Ectodermal cell (in vitro differentiated cells): Measurements from ENCODE around the gene ATP4A.

Experiments used
- H3K27ac ChIP-seq: 2 replicates; pipeline ENCODE4 v1.7.0; 2013; ENCODE audit warnings: mild to moderate bottlenecking, low read depth, low read length; ENCODE audit not compliant: insufficient read depth, poor library complexity, severe bottlenecking
- H3K27me3 ChIP-seq: 2 replicates; pipeline ENCODE4 v1.7.0; 2013; ENCODE audit warnings: mild to moderate bottlenecking, low read length; ENCODE audit not compliant: insufficient read depth, control insufficient read depth, poor library complexity, severe bottlenecking
- H3K36me3 ChIP-seq: one replicate; pipeline ENCODE4 v1.7.0; 2013; ENCODE audit warnings: low read length; ENCODE audit not compliant: control insufficient read depth, insufficient read depth
- H3K4me1 ChIP-seq: one replicate; pipeline ENCODE4 v1.7.0; 2013; ENCODE audit warnings: low read length; ENCODE audit not compliant: control insufficient read depth, insufficient read depth
- H3K4me3 ChIP-seq: 2 replicates; pipeline ENCODE4 v1.7.0; 2013; ENCODE audit warnings: low read depth, low read length, control low read depth; ENCODE audit not compliant: insufficient read depth
- H3K9me3 ChIP-seq: 2 replicates; pipeline ENCODE4 v1.7.0; 2013; ENCODE audit warnings: mild to moderate bottlenecking, low read length, moderate library complexity; ENCODE audit not compliant: control insufficient read depth
- WGBS, 2 experiments: methylation state at CpG; one replicate each; pipeline ENCODE4 v1.1.7; 2013; ENCODE audit warnings: missing lambda C conversion rate in 2 of 2; 5-methylcytosine and 5-hydroxymethylcytosine counted together

The ATP4A gene

GRCh38 chr19:35542209-35542608, 21.2 kb downstream of the ATP4A start:
- H3K9me3 ChIP-seq: no peaks in the 10 kb centered on the region
- H3K4me1 ChIP-seq: peaks cover 8% of the 10 kb centered on the region
- no peak overlapping the region for H3K27ac ChIP-seq
- no peaks in the 10 kb centered on the region for H3K27me3 ChIP-seq
- H3K36me3 ChIP-seq: no peaks in the 10 kb centered on the region
- 95 to 96% methylated on average over 11 of the region's 11 CpGs for WGBS, 2 experiments
- H3K4me3 ChIP-seq: no peak overlapping the region

DNA sequence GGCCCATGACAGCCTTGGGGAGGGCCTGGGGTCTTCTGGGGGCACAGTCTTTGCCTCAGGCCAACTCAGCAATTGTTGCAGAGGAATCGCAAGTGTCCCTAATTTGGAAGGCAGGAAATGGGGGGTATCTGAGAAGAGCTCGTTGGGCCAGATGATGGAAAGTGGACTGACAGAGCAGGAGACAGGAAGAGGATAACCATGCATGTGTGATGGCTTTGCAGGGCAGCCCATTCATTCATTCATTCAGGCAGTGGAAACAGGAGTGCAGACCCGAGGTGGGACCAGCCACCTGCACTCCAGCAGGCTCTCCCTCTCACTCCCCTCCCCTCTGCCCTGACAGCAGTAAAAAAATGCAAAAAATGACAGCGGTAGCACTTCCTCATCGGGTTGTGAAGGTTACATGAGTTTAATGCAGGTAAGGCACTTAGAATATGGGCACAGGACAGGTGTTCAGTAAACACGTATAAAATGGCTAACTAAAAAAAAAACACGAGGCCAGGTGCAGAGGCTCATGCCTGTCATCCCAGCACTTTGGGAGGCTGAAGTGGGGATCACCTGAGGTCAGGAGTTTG, 23.0 kb downstream of the ATP4A start:
- WGBS, 2 experiments: 91 to 92% methylated on average over 7 of the region's 7 CpGs
- Histone ChIP-seq H3K9me3 (no peaks in the 10 kb centered on the region), H3K36me3 (no peaks in the 10 kb centered on the region), H3K4me1 (peaks cover 4% of the 10 kb centered on the region), H3K27ac (no peak overlapping the region), H3K4me3 (no peak overlapping the region), H3K27me3 (no peaks in the 10 kb centered on the region)

DNA sequence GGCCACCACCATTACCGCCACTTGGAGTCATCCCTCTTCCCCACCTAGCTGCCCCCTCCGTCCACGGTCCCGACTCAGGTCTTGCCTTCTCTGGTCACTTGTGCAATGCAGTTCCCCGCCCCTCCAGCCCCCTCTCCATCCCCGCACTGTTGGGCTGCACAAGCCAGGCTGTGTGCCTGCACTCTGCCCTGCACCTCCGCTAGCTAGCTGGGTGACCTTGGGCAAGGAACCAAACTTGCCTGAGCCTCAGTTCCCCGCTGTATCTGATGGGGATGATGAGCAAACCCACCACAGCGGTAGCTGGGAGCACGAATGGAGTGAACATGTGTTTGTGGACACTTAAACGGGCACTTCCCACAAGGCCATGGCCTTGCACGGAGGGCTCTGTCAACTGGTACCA, 23.6 kb downstream of the ATP4A start:
- Histone ChIP-seq H3K4me1 (peaks cover 4% of the 10 kb centered on the region), H3K36me3 (no peaks in the 10 kb centered on the region), H3K27ac (no peak overlapping the region), H3K27me3 (no peaks in the 10 kb centered on the region), H3K9me3 (no peaks in the 10 kb centered on the region), H3K4me3 (no peak overlapping the region)
- WGBS, 2 experiments: 92% methylated on average over 12 of the region's 12 CpGs

DNA sequence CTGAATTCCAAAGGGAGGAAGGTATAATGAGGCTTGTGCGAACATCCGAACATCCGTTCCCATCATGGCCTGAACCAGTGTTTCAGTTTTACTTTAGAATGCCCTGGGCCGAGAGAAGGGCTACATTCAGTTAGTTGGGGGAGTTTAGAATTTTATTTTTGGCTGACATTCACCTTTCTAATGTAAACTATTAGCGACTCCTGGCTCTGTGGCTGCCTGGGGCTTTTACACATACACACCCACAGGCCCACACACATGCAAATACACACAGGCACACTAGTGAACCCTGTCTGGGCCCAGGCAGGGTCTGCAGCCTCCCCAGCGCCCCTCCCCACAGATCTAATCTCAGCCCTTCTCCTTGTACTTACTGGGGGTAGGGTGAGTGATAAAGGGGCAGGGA, 24.1 kb downstream of the ATP4A start:
- H3K36me3 ChIP-seq: no peaks in the 10 kb centered on the region
- no peaks in the 10 kb centered on the region for H3K27me3 ChIP-seq
- peaks cover 1% of the 10 kb centered on the region for H3K4me1 ChIP-seq
- H3K9me3 ChIP-seq: no peaks in the 10 kb centered on the region
- H3K4me3 ChIP-seq: no peak overlapping the region
- H3K27ac ChIP-seq: no peak overlapping the region
- 82 to 83% methylated on average over 5 to 6 of the region's 6 CpGs for WGBS, 2 experiments

DNA sequence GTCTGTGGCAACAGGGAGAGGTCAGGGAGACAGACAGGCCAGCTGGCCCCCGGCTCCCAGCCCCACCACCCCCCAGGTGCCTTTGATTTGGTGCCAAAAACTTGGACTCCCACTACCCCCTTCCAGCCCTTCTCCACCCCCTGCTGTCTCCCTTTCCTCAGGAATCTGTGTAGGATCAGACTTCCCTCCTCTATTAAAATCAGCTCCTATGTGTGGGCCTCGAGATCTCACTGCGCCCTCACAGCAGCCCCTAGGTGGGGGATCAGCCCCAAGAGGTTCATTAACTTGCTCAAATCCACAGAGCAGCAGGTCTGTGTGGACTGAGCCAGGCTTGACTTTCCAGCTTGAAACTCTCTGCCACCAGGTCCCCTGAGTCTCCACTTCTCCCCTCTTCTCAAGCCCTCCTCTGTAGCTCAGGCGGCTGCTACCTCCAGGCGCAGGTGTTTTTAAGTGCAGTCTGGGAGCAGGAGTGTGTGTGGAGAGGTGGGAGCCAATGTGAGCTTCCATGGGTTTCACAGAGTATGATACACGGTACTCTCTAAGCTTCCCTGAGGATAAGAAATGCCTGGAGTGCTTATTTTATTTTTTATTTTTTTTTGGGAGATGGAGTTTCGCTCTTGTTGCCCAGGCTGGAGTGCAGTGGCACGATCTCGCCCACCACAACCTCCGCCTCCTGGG, 28.5 kb downstream of the ATP4A start:
- Histone ChIP-seq H3K27ac (no peak overlapping the region), H3K36me3 (no peaks in the 10 kb centered on the region), H3K9me3 (no peaks in the 10 kb centered on the region), H3K4me1 (peaks cover 5% of the 10 kb centered on the region), H3K27me3 (no peaks in the 10 kb centered on the region), H3K4me3 (no peak overlapping the region)
- 83 to 84% methylated on average over 10 of the region's 10 CpGs for whole genome bisulfite sequencing, 2 experiments

GRCh38 chr19:35533822-35534392, 29.6 kb downstream of the ATP4A start:
- 84 to 87% methylated on average over 30 of the region's 30 CpGs for WGBS, 2 experiments
- no peaks in the 10 kb centered on the region for H3K36me3 ChIP-seq
- no peaks in the 10 kb centered on the region for H3K27me3 ChIP-seq
- H3K9me3 ChIP-seq: no peaks in the 10 kb centered on the region
- no peak overlapping the region for H3K4me3 ChIP-seq
- peaks cover 5% of the 10 kb centered on the region for H3K4me1 ChIP-seq
- no peak overlapping the region for H3K27ac ChIP-seq

GRCh38 chr19:35533201-35533821, 30.1 kb downstream of the ATP4A start, which contains the start of gene GAPDHS:
TSS of gene GAPDHS (plus strand) at chr19:35533456. CDS start at chr19:35533528, 72 bp downstream.
- Histone ChIP-seq H3K27ac (no peak within 1 kb of the TSS), H3K4me3 (no peak within 1 kb of the TSS), H3K27me3 (no peaks in the 10 kb centered on the region), H3K4me1 (peaks cover 5% of the 10 kb centered on the region), H3K9me3 (no peaks in the 10 kb centered on the region), H3K36me3 (no peaks in the 10 kb centered on the region)
- 90 to 91% methylated on average over 38 to 39 of the region's 39 CpGs for WGBS, 2 experiments

DNA sequence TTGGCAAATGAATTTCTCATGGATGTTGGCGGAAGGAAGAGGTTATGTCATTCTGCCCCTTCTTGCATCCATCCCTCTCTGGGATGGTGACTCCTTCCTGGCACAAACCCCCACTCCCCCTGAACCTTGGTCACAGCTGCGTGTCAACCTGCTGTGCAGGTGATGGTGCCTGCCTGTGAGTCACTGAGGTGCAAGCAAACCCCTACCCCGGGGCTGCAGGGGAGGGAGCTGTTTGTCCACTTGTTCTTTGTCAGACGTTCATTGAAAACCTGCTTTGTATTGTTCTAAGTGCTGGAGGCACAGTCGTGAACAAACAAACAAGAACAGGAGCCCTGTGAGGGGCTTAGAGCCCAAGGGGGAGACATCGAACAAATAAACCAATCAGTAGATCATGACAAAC, 32.2 kb downstream of the ATP4A start:
- Histone ChIP-seq H3K4me3 (no peak overlapping the region), H3K9me3 (no peaks in the 10 kb centered on the region), H3K36me3 (no peaks in the 10 kb centered on the region), H3K27me3 (no peaks in the 10 kb centered on the region), H3K4me1 (peaks cover 5% of the 10 kb centered on the region), H3K27ac (no peak overlapping the region)
- WGBS, 2 experiments: 40 to 51% methylated on average over 6 of the region's 6 CpGs

DNA sequence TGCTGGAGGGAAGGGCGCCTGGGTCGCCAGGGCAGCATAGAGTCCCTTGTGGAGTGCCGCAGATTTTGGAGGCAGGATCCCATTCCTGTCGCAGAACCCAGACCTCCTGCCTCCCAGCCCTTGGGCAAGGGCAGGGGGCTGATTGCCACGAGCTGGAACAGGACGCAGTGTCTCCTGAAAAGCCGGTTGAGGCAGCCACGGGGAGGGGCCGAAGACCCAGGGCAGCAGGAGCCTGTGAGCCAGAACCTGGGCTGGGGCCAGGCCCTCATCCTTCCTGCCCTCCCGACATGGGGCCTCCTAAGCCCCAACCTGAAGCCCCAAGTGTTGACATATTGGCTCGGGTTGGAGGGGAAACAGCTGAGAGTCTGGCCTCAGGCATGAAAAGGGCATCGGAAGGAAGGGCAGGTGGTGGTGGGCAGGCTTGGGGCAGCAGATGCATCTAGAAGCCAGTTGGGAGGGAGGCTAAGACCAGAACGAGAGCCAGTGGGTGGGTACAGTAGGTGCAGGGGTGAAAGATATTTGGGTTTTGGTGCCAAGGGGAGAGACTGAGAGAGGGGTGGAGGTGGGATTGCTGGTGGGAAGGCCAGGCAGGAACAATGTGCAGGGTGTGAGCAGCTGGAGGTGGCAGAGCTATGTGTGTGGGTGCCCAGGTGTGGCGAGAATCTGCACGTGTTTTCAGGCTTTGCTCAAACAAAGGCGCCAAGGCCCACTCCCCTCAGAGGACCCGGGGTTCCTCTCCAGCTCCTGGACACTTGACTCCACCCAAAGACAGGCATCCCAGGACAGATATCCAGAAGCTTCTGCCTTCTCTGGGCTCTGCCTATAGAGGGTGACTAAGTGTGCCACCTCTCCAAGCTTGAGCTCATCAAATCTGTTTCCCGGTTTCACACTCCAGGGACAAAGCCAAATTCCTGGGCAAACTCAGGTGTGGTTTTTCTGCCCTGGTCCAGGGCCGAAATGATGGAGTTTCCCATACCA, 33.9 kb downstream of the ATP4A start:
- H3K36me3 ChIP-seq: no peaks in the 10 kb centered on the region
- 84 to 86% methylated on average over 19 of the region's 19 CpGs for WGBS, 2 experiments
- H3K9me3 ChIP-seq: no peaks in the 10 kb centered on the region
- peaks cover 12% of the 10 kb centered on the region for H3K4me1 ChIP-seq
- no peaks in the 10 kb centered on the region for H3K27me3 ChIP-seq
- H3K27ac ChIP-seq: no peak overlapping the region
- H3K4me3 ChIP-seq: no peak overlapping the region
